ENCODE results near the gene GLYATL3. TPM values are rescaled to one million over a fixed set of nuclear protein-coding genes. Genes with fewer than 3 reads are reported as not detected.

GLYATL3 gene
- total RNA-seq, 2 experiments from 2014 or later: not detected

DNA sequence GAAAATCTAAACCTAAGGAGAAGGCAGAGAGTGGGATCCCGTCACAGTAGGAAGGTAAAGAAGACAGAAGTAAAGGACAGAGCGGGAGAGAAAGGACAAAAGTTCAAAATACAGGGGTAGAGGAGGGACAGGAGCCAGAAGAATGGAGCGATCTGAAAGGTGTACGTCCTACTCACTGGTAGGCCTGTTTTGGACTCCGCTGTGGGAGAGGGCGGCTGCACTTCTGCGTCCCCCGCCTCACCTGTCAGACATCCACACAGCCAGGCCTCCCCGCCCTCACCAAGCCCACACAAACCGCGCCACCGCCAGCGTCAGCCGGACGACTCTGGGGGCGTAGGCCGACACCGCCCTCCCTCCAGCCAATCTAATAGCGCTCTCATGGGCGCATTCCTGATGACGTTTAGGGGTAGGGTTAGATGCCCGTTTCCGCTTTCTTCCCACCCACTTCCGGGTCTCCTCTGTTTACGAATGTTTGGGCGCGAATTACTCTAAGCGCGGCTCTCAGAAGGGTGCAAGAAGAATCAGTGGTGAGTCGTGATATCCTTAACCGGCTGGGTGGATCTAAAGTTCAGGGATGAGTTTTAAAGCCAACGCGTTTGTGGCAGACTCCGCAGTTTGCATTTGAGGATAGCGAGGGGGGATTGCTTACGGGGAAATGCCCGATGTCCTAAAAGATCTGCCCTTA, 36.7 kb upstream of the GLYATL3 start, which contains the start of the genes CENPQ and MMUT:
TSS of gene CENPQ (plus strand) at position 444 of the 685 bp plus-strand sequence. CDS start 6,807 bp downstream, outside the sequence.
TSS of gene MMUT (minus strand) at position 327 of the 685 bp plus-strand sequence. CDS start 3,787 bp downstream, outside the sequence.
- no peaks in the 10 kb centered on the region for H3K27me3 Mint-ChIP-seq
- TF ChIP-seq, protein P1, sequence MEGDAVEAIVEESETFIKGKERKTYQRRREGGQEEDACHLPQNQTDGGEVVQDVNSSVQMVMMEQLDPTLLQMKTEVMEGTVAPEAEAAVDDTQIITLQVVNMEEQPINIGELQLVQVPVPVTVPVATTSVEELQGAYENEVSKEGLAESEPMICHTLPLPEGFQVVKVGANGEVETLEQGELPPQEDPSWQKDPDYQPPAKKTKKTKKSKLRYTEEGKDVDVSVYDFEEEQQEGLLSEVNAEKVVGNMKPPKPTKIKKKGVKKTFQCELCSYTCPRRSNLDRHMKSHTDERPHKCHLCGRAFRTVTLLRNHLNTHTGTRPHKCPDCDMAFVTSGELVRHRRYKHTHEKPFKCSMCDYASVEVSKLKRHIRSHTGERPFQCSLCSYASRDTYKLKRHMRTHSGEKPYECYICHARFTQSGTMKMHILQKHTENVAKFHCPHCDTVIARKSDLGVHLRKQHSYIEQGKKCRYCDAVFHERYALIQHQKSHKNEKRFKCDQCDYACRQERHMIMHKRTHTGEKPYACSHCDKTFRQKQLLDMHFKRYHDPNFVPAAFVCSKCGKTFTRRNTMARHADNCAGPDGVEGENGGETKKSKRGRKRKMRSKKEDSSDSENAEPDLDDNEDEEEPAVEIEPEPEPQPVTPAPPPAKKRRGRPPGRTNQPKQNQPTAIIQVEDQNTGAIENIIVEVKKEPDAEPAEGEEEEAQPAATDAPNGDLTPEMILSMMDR (IDR thresholded peaks at IDR 0.05): no peak
- H3K36me3 Mint-ChIP-seq (ENCODE audit: low read depth): peaks cover 30% of the 10 kb centered on the region
- peaks cover 61% of the 10 kb centered on the region for H3K4me1 Mint-ChIP-seq (ENCODE audit: low read depth)
- H3K27me3 ChIP-seq (ENCODE audit: control insufficient read depth in 1 of 2, insufficient read depth in 2 of 2, low read length in 2 of 2): no peaks in the 10 kb centered on the region
- ATAC-seq (ENCODE audit: poor library complexity) (peak; percentile 93), DNase-seq (peak; percentile 76 to 96 (median 84))
- peak within 1 kb of the TSS; percentile 97 for H3K4me3 Mint-ChIP-seq
- H3K4me1 ChIP-seq (ENCODE audit: insufficient read depth, low read length): peaks cover 25% of the 10 kb centered on the region
- CTCF ChIA-PET: no interaction called here
- intact Hi-C loops (cut with DNase I, micrococcal nuclease): no loop called here
- H3K9me3 ChIP-seq (ENCODE audit: control insufficient read depth in 1 of 2, insufficient read depth in 1 of 2, low read length in 2 of 2): no peaks in the 10 kb centered on the region
- peak within 1 kb of the TSS; percentile 39 to 65 for H3K27ac ChIP-seq (ENCODE audit: low read depth in 1 of 2, low read length in 2 of 2)
- H3K4me3 ChIP-seq (ENCODE audit: low read length): peak within 1 kb of the TSS; percentile 76
- H3K27ac Mint-ChIP-seq: peak within 1 kb of the TSS; percentile 94
- no peaks in the 10 kb centered on the region for H3K9me3 Mint-ChIP-seq
- POLR2A ChIA-PET: no interaction called here
- H3K36me3 ChIP-seq (ENCODE audit: insufficient read depth, low read length): peaks cover 11% of the 10 kb centered on the region

DNA sequence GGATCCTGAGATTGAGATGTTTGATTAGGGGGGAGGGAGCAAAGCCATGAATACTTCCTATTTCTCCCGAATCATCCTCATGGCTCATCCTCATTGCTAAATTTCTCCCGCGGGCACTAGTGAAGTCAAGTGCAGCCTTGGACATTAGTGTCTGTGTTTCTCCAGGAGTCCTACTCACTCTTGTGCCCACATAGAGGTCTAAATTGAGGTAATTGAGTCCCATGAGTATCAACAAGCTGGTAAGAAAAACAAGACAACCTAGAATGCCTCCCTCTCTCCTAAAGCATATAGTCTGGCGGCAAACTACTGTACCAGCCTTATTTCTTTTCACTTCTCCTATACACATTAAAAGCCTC, 36.1 kb upstream of the GLYATL3 start:
- Mint-ChIP-seq H3K36me3 (ENCODE audit: low read depth) (peaks cover 25% of the 10 kb centered on the region), H3K4me3 (peak overlapping the region; percentile 97), H3K4me1 (ENCODE audit: low read depth) (peaks cover 59% of the 10 kb centered on the region), H3K9me3 (no peaks in the 10 kb centered on the region), H3K27me3 (no peaks in the 10 kb centered on the region), H3K27ac (peak overlapping the region; percentile 94)
- ChIA-PET POLR2A (no interaction called here), CTCF (no interaction called here)
- DNase-seq (peak in 1 of 14 experiments; percentile 11), ATAC-seq (ENCODE audit: poor library complexity) (no peak)
- intact Hi-C loops (cut with DNase I, micrococcal nuclease): no loop called here
- Histone ChIP-seq H3K36me3 (ENCODE audit: insufficient read depth, low read length) (peaks cover 8% of the 10 kb centered on the region), H3K4me3 (ENCODE audit: low read length) (peak overlapping the region; percentile 76), H3K27me3 (ENCODE audit: control insufficient read depth in 1 of 2, insufficient read depth in 2 of 2, low read length in 2 of 2) (no peaks in the 10 kb centered on the region), H3K4me1 (ENCODE audit: insufficient read depth, low read length) (peaks cover 25% of the 10 kb centered on the region), H3K9me3 (ENCODE audit: control insufficient read depth in 1 of 2, insufficient read depth in 1 of 2, low read length in 2 of 2) (no peaks in the 10 kb centered on the region), H3K27ac (ENCODE audit: low read depth in 1 of 2, low read length in 2 of 2) (peak overlapping the region in 1 of 2 donors; percentile 4)
- TF ChIP-seq, protein P1 (IDR thresholded peaks at IDR 0.05): no peak

DNA sequence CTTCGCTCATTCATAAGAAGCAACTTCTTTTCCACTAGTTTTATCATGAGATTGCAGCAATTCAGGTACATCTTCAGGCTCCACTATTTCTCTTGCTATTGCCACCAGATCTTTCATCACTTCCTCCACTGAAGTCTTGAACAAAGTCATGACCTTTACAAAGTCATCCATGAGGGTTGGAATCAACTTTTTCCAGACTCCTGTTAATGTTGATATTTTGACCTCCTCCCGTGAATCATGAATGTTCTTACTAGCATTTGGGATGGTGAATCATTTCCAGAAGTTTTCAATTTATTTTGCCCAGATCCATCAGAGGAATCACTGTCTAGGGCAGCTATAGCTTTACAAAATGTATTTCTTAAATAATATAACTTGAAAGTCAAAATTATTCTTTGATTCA, 35.0 kb upstream of the GLYATL3 start:
- Mint-ChIP-seq H3K27ac (peak overlapping the region; percentile 94), H3K4me3 (peak overlapping the region; percentile 77), H3K27me3 (no peaks in the 10 kb centered on the region), H3K4me1 (ENCODE audit: low read depth) (peaks cover 49% of the 10 kb centered on the region), H3K9me3 (no peaks in the 10 kb centered on the region), H3K36me3 (ENCODE audit: low read depth) (peaks cover 17% of the 10 kb centered on the region)
- intact Hi-C loops (cut with DNase I, micrococcal nuclease): no loop called here
- H3K27ac ChIP-seq (ENCODE audit: low read depth in 1 of 2, low read length in 2 of 2): no peak overlapping the region
- H3K4me1 ChIP-seq (ENCODE audit: insufficient read depth, low read length): peaks cover 25% of the 10 kb centered on the region
- no peaks in the 10 kb centered on the region for H3K9me3 ChIP-seq (ENCODE audit: control insufficient read depth in 1 of 2, insufficient read depth in 1 of 2, low read length in 2 of 2)
- ChIA-PET CTCF (no interaction called here), POLR2A (no interaction called here)
- ATAC-seq (ENCODE audit: poor library complexity): no peak
- TF ChIP-seq, protein P1 (IDR thresholded peaks at IDR 0.05): no peak
- H3K4me3 ChIP-seq (ENCODE audit: low read length): no peak overlapping the region
- no peaks in the 10 kb centered on the region for H3K36me3 ChIP-seq (ENCODE audit: insufficient read depth, low read length)
- no peak for DNase-seq
- no peaks in the 10 kb centered on the region for H3K27me3 ChIP-seq (ENCODE audit: control insufficient read depth in 1 of 2, insufficient read depth in 2 of 2, low read length in 2 of 2)

Measured in CD4-positive, alpha-beta T cell (primary cell).